Measurements from ENCODE around the gene COMMD3.

DNA sequence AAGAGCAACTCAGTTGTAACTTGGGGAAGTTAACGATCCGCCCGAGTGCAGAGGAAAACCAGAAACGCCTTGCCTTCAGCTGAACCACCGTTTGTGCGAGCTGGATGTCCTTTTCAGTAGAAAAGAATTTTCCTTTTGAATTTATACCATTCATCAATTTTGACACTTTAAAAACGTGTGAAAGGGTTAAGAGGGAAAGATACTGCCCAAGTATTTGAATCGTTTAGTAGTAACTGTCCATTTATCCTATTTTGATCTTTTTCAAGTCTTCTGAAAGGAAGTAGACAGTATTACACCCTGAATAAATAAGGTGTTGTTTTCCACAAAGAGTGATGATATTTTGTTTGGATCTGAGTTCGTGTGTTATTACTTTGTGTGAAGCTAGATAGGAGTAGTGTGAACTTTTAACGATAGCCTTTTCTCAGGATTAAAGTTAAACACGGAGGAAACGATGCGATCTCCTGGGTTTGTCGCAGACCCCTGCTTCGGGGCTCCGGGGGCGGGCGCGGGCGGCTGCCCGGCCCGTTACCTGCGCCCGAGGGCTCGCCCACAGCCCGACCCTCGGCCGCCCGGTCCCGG lies 3.9 kb downstream of the COMMD3 start:
- TF ChIP-seq, protein P1, sequence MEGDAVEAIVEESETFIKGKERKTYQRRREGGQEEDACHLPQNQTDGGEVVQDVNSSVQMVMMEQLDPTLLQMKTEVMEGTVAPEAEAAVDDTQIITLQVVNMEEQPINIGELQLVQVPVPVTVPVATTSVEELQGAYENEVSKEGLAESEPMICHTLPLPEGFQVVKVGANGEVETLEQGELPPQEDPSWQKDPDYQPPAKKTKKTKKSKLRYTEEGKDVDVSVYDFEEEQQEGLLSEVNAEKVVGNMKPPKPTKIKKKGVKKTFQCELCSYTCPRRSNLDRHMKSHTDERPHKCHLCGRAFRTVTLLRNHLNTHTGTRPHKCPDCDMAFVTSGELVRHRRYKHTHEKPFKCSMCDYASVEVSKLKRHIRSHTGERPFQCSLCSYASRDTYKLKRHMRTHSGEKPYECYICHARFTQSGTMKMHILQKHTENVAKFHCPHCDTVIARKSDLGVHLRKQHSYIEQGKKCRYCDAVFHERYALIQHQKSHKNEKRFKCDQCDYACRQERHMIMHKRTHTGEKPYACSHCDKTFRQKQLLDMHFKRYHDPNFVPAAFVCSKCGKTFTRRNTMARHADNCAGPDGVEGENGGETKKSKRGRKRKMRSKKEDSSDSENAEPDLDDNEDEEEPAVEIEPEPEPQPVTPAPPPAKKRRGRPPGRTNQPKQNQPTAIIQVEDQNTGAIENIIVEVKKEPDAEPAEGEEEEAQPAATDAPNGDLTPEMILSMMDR (conservative IDR thresholded peaks at IDR 0.05), result no peak
- no peak for TF ChIP-seq ZFX (IDR thresholded peaks at IDR 0.05)
